Epithelial cell of prostate (primary cell): ENCODE data around the gene HSF5.

ENCODE experiments used
- DNase-seq: peaks from one replicate; pipeline ENCODE4 v3.0.0-alpha.2; 2011; ENCODE audit warnings: low read depth, low spot score
- H3K27ac ChIP-seq: fragments of 450-650 bp; 2 replicates; pipeline ENCODE4 v1.5.1; 2017; ENCODE audit warnings: mild to moderate bottlenecking

Gene HSF5

GRCh38 chr17:58391302-58391984, 96.8 kb downstream of the HSF5 start:
- DNase-seq, result peak; percentile 84
- peak overlapping the region; percentile 5 for H3K27ac ChIP-seq

DNA sequence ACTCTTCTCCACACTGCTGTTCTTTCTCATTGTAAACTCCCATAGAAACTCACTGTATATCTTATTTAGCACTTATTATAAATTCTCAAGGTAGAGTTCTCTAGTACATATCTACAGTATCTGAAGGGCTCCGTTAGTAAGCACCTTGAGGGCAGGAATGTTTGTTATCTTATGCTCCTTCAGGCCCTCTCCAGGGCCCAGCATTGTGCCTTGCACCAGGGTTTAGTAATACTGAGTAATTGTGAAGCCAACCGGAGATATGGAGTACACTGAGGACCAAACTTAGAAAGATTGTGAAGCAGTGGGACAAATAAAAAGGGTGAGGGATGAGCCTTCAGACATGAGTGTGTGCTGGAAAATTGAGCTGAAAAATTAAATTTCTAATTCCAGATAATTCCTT, 97.3 kb downstream of the HSF5 start:
- peak overlapping the region; percentile 5 for H3K27ac ChIP-seq
- DNase-seq, result no peak

DNA sequence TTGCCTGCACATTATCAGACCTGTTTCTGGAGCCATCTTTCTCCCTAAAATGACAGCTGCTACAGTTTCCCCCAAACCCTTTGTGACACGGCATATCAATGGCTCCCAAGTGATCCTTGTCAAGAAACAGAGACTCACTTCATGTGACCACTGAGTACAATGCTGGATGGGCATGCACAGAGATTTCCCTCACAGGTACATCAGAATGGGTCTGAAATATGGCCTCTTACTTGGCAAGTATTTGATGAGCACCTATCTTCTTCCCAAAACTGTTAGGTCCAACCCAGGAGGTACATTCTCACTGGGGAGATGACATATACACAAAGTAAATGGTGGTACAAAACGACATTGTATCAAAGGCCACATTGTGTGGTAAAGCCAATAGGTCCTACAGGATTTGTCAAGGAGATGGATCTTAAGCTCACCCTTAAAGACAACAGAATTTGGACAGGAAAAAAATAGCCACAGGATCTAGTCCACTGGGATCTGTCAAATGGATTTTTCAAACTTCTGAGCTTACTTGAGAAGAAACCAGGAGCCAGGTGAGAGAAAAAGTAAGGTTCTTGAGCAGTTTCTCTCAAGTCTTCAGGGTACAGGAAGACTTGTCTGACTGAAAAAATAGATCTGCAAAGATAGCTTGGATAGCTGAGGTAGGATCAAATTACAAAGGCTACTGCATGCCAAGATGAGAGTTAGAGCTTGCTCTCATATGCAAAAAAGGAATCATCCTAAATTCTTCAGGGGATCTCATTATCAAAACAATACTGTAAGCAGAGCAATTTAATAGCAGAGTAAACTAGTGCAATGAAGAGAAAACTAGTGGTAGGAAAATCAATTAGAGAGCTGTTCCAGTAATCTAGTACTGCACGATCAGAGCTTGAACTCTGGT, 99.7 kb downstream of the HSF5 start:
- no peak overlapping the region for H3K27ac ChIP-seq
- no peak for DNase-seq

DNA sequence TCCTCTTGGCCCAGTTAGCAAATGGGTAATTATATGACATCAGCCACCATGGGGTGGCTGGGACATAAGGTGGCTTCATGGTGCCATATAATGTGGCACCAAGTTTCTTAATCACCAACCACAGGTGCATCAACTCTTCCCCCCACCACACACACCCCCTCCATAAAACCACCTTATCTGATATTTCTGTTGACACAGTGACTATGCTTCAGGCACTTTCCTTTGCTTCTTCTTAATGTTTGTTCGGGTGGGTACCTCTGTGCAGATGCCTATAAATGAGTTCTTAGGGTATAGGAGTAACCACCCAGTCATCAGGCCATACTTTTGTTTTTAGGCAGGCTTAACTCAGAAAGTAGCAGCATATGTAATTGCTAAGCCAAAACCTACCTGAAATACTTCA, 100.4 kb downstream of the HSF5 start:
- H3K27ac ChIP-seq, result no peak overlapping the region
- no peak for DNase-seq

- DNase-seq, result no peak
- no peak overlapping the region for H3K27ac ChIP-seq
These were observed 101.5 kb downstream of the HSF5 start for GRCh38 chr17:58386708-58387107.

DNA sequence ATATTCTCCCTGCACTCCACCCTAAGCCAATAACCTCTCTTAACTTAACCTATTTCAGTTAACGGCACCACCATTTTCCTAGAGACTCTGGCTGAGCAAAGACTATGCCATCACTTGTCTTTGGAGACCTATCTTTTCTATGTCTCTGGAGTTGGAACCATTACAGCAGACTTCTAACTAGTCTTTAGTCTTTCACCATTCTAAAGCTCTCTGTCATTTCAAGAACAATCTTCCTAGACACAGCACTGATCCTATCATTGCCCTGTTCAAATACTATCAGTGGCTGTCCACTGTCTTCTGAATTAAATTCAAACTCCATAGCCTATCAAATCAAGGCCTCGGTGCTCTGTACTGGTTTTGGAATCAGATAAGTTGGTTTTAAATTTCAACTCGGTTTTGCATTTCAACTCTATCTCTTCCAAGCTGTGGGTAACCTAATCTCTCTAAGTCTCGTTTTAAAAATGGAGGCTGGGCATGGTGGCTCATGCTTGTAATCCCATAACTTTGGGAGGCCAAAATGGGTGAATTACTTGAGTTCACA, 102.8 kb downstream of the HSF5 start:
- DNase-seq, result no peak
- no peak overlapping the region for H3K27ac ChIP-seq

GRCh38 chr17:58384897-58385296, 103.3 kb downstream of the HSF5 start:
- no peak overlapping the region for H3K27ac ChIP-seq
- no peak for DNase-seq

GRCh38 chr17:58383892-58384462, 104.2 kb downstream of the HSF5 start:
- H3K27ac ChIP-seq, result peak overlapping the region; percentile 32

GRCh38 chr17:58382872-58383242, 105.4 kb downstream of the HSF5 start:
- no peak overlapping the region for H3K27ac ChIP-seq

More at GRCh38 chr17:58383892-58384462, 104.2 kb downstream of the HSF5 start:
- no peak for DNase-seq

DNA sequence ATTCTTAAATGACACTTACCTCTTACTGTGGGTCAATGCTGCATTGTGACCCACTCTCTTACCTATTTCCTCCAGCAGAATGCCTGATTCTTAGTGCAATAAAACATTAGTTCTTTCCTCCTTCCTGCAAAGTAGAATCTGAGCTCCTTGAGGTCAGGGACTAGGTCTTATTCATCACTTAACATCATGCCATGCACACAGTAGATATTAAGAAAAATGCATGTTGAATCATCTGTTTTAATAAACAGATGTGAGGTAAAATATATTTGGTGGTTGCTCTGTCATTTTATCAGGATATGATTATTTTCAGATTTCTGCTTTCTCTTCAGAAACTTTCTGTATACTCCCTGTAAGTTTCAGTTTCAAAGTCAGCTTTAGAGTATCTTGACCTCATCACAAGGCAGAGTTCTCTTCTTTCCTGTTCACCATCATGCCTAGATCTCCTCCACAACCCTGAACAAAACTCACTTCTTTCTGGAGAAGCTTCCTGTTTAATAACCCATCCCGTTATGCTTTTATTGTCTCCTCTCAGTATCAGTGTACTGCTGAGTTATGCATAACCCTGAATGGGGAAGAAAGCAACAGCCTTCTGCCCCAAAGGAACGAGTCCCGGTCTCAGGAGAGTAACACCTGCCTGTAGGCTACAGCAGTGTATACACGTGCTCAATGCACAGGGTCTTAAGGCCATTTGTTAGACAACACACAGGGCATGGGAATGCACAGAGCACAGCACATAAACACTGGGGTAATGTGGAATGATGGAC, 105.9 kb downstream of the HSF5 start:
- no peak for DNase-seq
- no peak overlapping the region for H3K27ac ChIP-seq

More at GRCh38 chr17:58382872-58383242, 105.4 kb downstream of the HSF5 start:
- no peak for DNase-seq

- DNase-seq, result no peak
- H3K27ac ChIP-seq, result no peak overlapping the region
These were observed 106.8 kb downstream of the HSF5 start for GRCh38 chr17:58381124-58382035.

- DNase-seq, result no peak
- H3K27ac ChIP-seq, result no peak overlapping the region
These were observed 107.7 kb downstream of the HSF5 start for GRCh38 chr17:58380207-58381123.

GRCh38 chr17:58379511-58379824, 108.7 kb downstream of the HSF5 start:
- no peak overlapping the region for H3K27ac ChIP-seq
- no peak for DNase-seq

DNA sequence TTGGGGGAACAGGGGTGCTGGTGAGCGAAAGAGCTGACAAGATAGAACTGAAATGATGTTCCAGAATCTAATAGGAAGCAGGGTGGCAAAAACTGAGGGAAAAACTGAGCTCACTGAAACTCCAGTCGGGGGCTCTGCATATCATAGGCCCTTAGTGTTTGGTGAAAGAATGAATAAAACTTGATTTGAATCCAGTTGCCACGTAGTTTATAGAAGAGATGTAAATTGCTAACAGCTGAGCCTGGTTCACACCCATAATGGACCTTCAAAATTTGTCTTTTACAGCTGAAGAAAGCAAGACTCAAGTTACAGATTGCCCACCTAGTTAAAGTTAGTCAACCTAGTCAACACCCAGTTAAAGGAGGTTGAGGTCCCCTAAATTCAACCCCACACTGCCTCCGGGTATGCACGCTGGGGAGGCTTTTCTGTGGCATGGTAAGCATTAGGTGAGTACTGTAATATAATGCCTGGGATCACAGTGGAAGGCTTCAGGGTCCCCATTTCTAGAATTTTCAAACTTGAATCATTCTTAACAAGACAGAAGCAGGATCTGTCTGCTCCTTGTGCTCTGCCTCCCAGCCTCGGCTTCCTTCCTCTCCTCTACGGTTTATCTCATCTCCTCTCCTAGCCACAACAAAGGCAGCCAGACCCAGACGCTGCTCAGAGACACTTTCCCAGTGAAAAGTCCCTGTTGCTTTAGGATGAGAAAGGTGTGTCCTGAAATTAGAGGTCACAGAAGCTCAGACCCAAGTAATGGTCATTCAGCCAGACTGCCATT, 109.3 kb downstream of the HSF5 start:
- no peak for DNase-seq
- no peak overlapping the region for H3K27ac ChIP-seq

DNA sequence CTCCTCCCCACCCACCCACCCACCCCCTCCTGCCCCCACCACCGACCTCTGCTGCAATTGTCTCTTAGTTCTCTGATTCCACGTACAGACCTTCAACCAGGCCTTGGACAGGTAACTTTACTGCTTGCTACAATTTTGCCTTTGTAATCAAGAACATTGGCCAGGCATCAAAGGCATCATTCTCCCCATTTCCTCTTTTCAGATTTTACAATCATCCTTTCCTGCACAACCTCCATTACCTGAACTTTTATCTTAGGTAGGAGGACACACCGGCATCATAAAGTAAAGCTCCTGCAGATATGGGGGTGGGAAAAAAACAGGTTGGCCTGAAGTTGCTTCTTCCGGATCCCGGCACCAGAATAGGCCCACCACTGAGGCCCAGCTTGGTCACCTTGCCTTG, 110.5 kb downstream of the HSF5 start:
- DNase-seq, result no peak
- peak overlapping the region; percentile 34 for H3K27ac ChIP-seq

DNA sequence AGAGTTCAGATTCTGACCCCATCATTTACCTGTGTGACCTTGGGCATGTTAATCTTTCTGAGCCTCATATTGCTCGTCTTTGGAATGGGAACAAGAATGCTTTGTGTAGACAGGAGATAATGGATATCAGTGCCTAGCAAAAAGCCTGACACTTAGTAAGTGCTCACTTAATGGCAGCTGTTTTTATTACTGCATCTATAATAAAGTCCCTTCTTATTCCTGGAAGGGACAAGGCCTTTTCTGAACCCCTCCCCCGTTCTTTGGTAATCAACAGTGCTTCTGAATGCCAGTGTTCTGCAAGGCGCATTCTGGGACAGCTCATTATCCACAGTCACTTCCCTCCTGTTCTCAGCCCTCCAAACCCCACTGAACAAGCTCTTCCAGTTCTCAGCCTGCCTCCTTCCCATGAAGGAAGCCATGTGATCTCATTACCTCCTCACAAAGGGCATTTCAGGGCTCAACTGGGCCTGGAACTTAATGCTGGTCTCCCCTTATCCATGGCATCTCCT, 111.1 kb downstream of the HSF5 start:
- peak; percentile 66 for DNase-seq
- H3K27ac ChIP-seq, result peak overlapping the region; percentile 34

GRCh38 chr17:58376472-58377000, 111.7 kb downstream of the HSF5 start:
- no peak for DNase-seq
- peak overlapping the region; percentile 34 for H3K27ac ChIP-seq
